HG03354 (cell line): ENCODE results near the gene CTU1.
"Not testable (repeated sequence)": the region's sequence is repeated elsewhere in the genome, so short reads cannot be mapped to it uniquely, and the experiment has no call there.

Experiments
- ATAC-seq: cut with Tn5 transposase; IDR thresholded peaks from one replicate; pipeline ENCODE4 v1.9.1; 2021; ENCODE audit warnings: mild to moderate bottlenecking; ENCODE audit not compliant: unreplicated experiment, poor library complexity, severe bottlenecking

Gene CTU1

GRCh38 chr19:51108066-51108804, at the start of gene CTU1:
TSS of gene CTU1 (minus strand) at chr19:51108409. CDS start at chr19:51104569, 3,840 bp downstream.
- ATAC-seq, result peak; percentile 97

- no peak for ATAC-seq
These were observed 49.1 kb upstream of the CTU1 start for GRCh38 chr19:51157265-51157664.

- ATAC-seq, result no peak
These were observed 48.5 kb upstream of the CTU1 start for GRCh38 chr19:51156710-51157109.

- no peak for ATAC-seq
These were observed 42.4 kb upstream of the CTU1 start for GRCh38 chr19:51150627-51151026.

- no peak for ATAC-seq
These were observed 40.4 kb upstream of the CTU1 start for GRCh38 chr19:51148580-51148979.

- ATAC-seq, result no peak
These were observed 39.5 kb upstream of the CTU1 start for GRCh38 chr19:51147663-51148062.

GRCh38 chr19:51146751-51147150, 38.5 kb upstream of the CTU1 start:
- ATAC-seq, result no peak

GRCh38 chr19:51145916-51146493, 37.8 kb upstream of the CTU1 start:
- no peak for ATAC-seq

GRCh38 chr19:51144482-51145045, 36.4 kb upstream of the CTU1 start:
- no peak for ATAC-seq

- ATAC-seq, result no peak
These were observed 35.3 kb upstream of the CTU1 start for GRCh38 chr19:51143486-51143885.

- ATAC-seq, result not testable (repeated sequence)
These were observed 34.7 kb upstream of the CTU1 start for GRCh38 chr19:51142809-51143475.

- no peak for ATAC-seq
These were observed 33.9 kb upstream of the CTU1 start, which contains the start of gene SIGLEC7 for GRCh38 chr19:51142119-51142518. TSS of gene SIGLEC7 (plus strand) at chr19:51142301. CDS start at chr19:51142370, 69 bp downstream.

GRCh38 chr19:51141181-51141580, 33.0 kb upstream of the CTU1 start:
- ATAC-seq, result no peak

GRCh38 chr19:51140441-51140840, 32.2 kb upstream of the CTU1 start:
- ATAC-seq, result no peak

- no peak for ATAC-seq
These were observed 31.2 kb upstream of the CTU1 start for GRCh38 chr19:51139299-51140014.

GRCh38 chr19:51138549-51138979, 30.4 kb upstream of the CTU1 start:
- no peak for ATAC-seq

GRCh38 chr19:51137792-51138425, 29.7 kb upstream of the CTU1 start:
- no peak for ATAC-seq

- ATAC-seq, result no peak
These were observed 28.8 kb upstream of the CTU1 start for GRCh38 chr19:51136851-51137551.
